OCI-LY1 (cell line): Measurements from ENCODE around the gene AFAP1L2.

Source experiments
- H2AFZ ChIP-seq: fragments of 200-600 bp; sonication (generic), shearing (Covaris generic); 2 replicates; pipeline ENCODE4 v1.6.0; 2014; ENCODE audit warnings: antibody characterized with exemption, mild to moderate bottlenecking, low read length
- H3F3A ChIP-seq: fragments of 200-600 bp; sonication (generic), shearing (Covaris generic); 2 replicates; pipeline ENCODE4 v1.6.0; 2014; ENCODE audit warnings: mild to moderate bottlenecking, antibody characterized with exemption, low read length, moderate library complexity; ENCODE audit not compliant: insufficient read depth
- H3K27ac ChIP-seq: fragments of 200-600 bp; sonication (generic); 2 replicates; pipeline ENCODE4 v1.5.1; 2014; ENCODE audit warnings: low read length, mixed run types, mild to moderate bottlenecking, low read depth; ENCODE audit not compliant: poor library complexity, severe bottlenecking
- H3K27me3 ChIP-seq: fragments of 200-600 bp; sonication (generic); 2 replicates; pipeline ENCODE4 v1.6.0; 2014; ENCODE audit warnings: antibody characterized with exemption, mild to moderate bottlenecking, low read length, moderate library complexity; ENCODE audit not compliant: insufficient read depth
- H3K36me3 ChIP-seq: fragments of 200-600 bp; sonication (generic); 2 replicates; pipeline ENCODE4 v1.6.1; 2014; ENCODE audit warnings: mild to moderate bottlenecking, antibody characterized with exemption, low read length, moderate library complexity, mixed read lengths; ENCODE audit not compliant: insufficient read depth
- H3K4me1 ChIP-seq: fragments of 200-600 bp; sonication (generic); 2 replicates; pipeline ENCODE4 v1.5.1; 2014; ENCODE audit warnings: mild to moderate bottlenecking, low read length, moderate library complexity; ENCODE audit not compliant: insufficient read depth, severe bottlenecking
- H3K4me2 ChIP-seq: fragments of 200-600 bp; sonication (generic), shearing (Covaris generic); 2 replicates; pipeline ENCODE4 v1.6.1; 2014; ENCODE audit warnings: low read length
- H3K4me3 ChIP-seq: fragments of 200-600 bp; sonication (generic); 2 replicates; pipeline ENCODE4 v1.5.1; 2014; ENCODE audit warnings: low read length, low read depth, mild to moderate bottlenecking, mixed read lengths; ENCODE audit not compliant: poor library complexity, severe bottlenecking
- H3K79me2 ChIP-seq: fragments of 200-600 bp; shearing (Covaris generic); 2 replicates; pipeline ENCODE4 v1.6.1; 2016; ENCODE audit warnings: mixed run types, low read length, mixed read lengths; ENCODE audit not compliant: insufficient read depth
- H3K9ac ChIP-seq: fragments of 200-600 bp; sonication (generic), shearing (Covaris generic); 2 replicates; pipeline ENCODE4 v1.6.1; 2014; ENCODE audit warnings: mild to moderate bottlenecking, low read length, mixed read lengths
- H3K9me2 ChIP-seq: fragments of 200-600 bp; sonication (generic), shearing (Covaris generic); 2 replicates; pipeline ENCODE4 v1.6.1; 2014; ENCODE audit warnings: low read depth, mild to moderate bottlenecking, low read length, mixed read lengths
- H3K9me3 ChIP-seq: fragments of 200-600 bp; shearing (Covaris generic); 2 replicates; pipeline ENCODE4 v1.6.1; 2014; ENCODE audit warnings: low read length, mixed read lengths
- H4K20me1 ChIP-seq: fragments of 200-600 bp; sonication (generic), shearing (Covaris generic); 2 replicates; pipeline ENCODE4 v1.6.0; 2016; ENCODE audit warnings: mild to moderate bottlenecking, low read length; ENCODE audit not compliant: insufficient read depth
- EZH2 ChIP-seq: fragments of 200-600 bp; sonication (generic), shearing (Covaris generic); IDR thresholded peaks from 2 replicates; pipeline ENCODE4 v1.8.0; 2017; ENCODE audit warnings: borderline replicate concordance, mixed run types, mild to moderate bottlenecking, antibody characterized with exemption, low read length, moderate library complexity, mixed read lengths
- TF ChIP-seq, protein P1 (sequence below): fragments of 200-600 bp; sonication (generic), shearing (Covaris generic); IDR thresholded peaks from 2 replicates; pipeline ENCODE4 v1.5.1; 2017; ENCODE audit warnings: mild to moderate bottlenecking, antibody characterized with exemption, low read length, moderate library complexity, mixed read lengths

The AFAP1L2 gene

DNA sequence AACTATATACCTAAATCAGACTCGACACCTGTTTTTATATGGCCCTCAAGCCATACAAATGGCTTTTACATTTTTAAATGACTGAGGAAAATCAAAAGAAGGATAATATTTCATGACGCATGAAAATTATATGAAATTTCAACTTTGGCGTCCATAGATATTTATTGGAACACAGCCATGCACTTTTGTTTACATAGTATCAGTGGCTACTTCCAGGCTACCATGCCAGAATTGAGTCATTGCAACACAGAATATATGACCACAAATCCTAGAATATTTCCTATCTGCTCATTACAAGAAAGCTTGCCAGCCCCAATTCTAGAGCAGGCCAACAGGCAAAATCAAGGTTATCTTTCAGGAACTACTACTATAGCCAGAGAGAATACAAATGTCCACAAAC is 29.3 kb downstream of the AFAP1L2 start:
- Histone ChIP-seq H3K4me1 (no peaks in the 10 kb centered on the region), H3K27ac (no peak overlapping the region), H3K9ac (no peak overlapping the region), H3K79me2 (no peaks in the 10 kb centered on the region), H3F3A (no peaks in the 10 kb centered on the region), H2AFZ (no peak overlapping the region), H3K4me2 (no peak overlapping the region), H4K20me1 (no peaks in the 10 kb centered on the region), H3K9me2 (no peaks in the 10 kb centered on the region), H3K27me3 (no peaks in the 10 kb centered on the region), H3K9me3 (no peaks in the 10 kb centered on the region), H3K36me3 (no peaks in the 10 kb centered on the region), H3K4me3 (no peak overlapping the region)
- TF ChIP-seq EZH2 = no peak
- TF ChIP-seq, protein P1, sequence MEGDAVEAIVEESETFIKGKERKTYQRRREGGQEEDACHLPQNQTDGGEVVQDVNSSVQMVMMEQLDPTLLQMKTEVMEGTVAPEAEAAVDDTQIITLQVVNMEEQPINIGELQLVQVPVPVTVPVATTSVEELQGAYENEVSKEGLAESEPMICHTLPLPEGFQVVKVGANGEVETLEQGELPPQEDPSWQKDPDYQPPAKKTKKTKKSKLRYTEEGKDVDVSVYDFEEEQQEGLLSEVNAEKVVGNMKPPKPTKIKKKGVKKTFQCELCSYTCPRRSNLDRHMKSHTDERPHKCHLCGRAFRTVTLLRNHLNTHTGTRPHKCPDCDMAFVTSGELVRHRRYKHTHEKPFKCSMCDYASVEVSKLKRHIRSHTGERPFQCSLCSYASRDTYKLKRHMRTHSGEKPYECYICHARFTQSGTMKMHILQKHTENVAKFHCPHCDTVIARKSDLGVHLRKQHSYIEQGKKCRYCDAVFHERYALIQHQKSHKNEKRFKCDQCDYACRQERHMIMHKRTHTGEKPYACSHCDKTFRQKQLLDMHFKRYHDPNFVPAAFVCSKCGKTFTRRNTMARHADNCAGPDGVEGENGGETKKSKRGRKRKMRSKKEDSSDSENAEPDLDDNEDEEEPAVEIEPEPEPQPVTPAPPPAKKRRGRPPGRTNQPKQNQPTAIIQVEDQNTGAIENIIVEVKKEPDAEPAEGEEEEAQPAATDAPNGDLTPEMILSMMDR = no peak

- Histone ChIP-seq H3K4me3 (no peak overlapping the region), H3K27me3 (no peaks in the 10 kb centered on the region), H3K4me2 (no peak overlapping the region), H3K9me2 (no peaks in the 10 kb centered on the region), H3K4me1 (no peaks in the 10 kb centered on the region), H2AFZ (no peak overlapping the region), H4K20me1 (no peaks in the 10 kb centered on the region), H3K36me3 (no peaks in the 10 kb centered on the region), H3F3A (no peaks in the 10 kb centered on the region), H3K9ac (no peak overlapping the region), H3K79me2 (no peaks in the 10 kb centered on the region), H3K9me3 (no peaks in the 10 kb centered on the region), H3K27ac (no peak overlapping the region)
- TF ChIP-seq, protein P1 = no peak
- TF ChIP-seq EZH2 = no peak
Observed at GRCh38 chr10:114374053-114374791, 30.1 kb downstream of the AFAP1L2 start.

DNA sequence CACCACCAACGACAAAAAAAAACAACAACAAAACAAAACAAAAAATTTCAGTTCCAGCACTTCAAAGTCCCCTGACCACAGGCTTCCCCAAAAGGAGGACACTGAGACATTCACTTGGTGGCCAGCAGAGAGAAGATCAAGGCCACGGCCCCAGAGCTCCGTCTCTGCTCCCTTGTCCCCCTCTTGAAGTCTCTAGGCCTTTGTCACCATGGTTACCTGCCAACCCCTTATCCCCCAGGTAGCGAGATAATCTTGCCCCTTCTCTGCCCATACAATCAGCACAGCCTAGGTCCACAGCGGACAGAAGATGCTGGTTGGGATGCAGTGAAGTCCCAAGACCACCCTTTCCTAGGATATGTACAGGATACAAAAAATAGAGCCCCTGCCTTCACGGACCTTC is 30.7 kb downstream of the AFAP1L2 start:
- H2AFZ ChIP-seq = no peak overlapping the region
- H3K27ac ChIP-seq = no peak overlapping the region
- H3K27me3 ChIP-seq = no peaks in the 10 kb centered on the region
- no peaks in the 10 kb centered on the region for H3F3A ChIP-seq
- no peaks in the 10 kb centered on the region for H3K79me2 ChIP-seq
- H3K9me3 ChIP-seq = no peaks in the 10 kb centered on the region
- no peak overlapping the region for H3K4me2 ChIP-seq
- TF ChIP-seq, protein P1 = no peak
- TF ChIP-seq EZH2 = no peak
- no peaks in the 10 kb centered on the region for H3K9me2 ChIP-seq
- H3K4me1 ChIP-seq = no peaks in the 10 kb centered on the region
- H3K4me3 ChIP-seq = no peak overlapping the region
- no peaks in the 10 kb centered on the region for H4K20me1 ChIP-seq
- H3K9ac ChIP-seq = no peak overlapping the region
- H3K36me3 ChIP-seq = no peaks in the 10 kb centered on the region
